Fibroblast of lung (primary cell): ENCODE data around the gene ABL1. TPM values are rescaled to one million over a fixed set of nuclear protein-coding genes. Genes with fewer than 3 reads are reported as not detected.

Experiments
- DNase-seq, 2 donors: peaks; one replicate each; pipeline versions ENCODE4 v3.0.0 to v3.0.0-alpha.2; 2010; ENCODE audit warnings: low read depth in 2 of 2
- H2AFZ ChIP-seq: 2 replicates; pipeline ENCODE4 v1.5.1; 2012; ENCODE audit warnings: low read length, control low read depth, inconsistent platforms
- H3K27ac ChIP-seq: 2 replicates; pipeline ENCODE4 v1.5.1; 2011; ENCODE audit warnings: low read length, control low read depth; ENCODE audit not compliant: insufficient read depth
- H3K27me3 ChIP-seq: 2 replicates; pipeline ENCODE4 v1.5.1; 2011; ENCODE audit warnings: mild to moderate bottlenecking, low read length; ENCODE audit not compliant: control insufficient read depth, insufficient read depth
- H3K36me3 ChIP-seq: 2 replicates; pipeline ENCODE4 v1.5.1; 2011; ENCODE audit warnings: low read length; ENCODE audit not compliant: control insufficient read depth, insufficient read depth
- H3K4me1 ChIP-seq: 2 replicates; pipeline ENCODE4 v1.5.1; 2011; ENCODE audit warnings: low read length; ENCODE audit not compliant: control insufficient read depth, insufficient read depth; ENCODE audit errors: extremely low read depth
- H3K4me2 ChIP-seq: 2 replicates; pipeline ENCODE4 v1.5.1; 2011; ENCODE audit warnings: low read length, control low read depth; ENCODE audit not compliant: insufficient read depth; ENCODE audit errors: extremely low read depth
- H3K4me3 ChIP-seq, 4 experiments: fragments of 200-600 bp in 1 of 4; sonication (generic) in 1 of 4; replicated peaks in 1 of 4; 2 replicates each; pipeline ENCODE4 v1.5.1; 2011 to 2016; ENCODE audit warnings: low read length in 4 of 4, low read depth in 3 of 4, mild to moderate bottlenecking in 3 of 4, control low read depth in 2 of 4, inconsistent platforms in 1 of 4, mixed read lengths in 1 of 4; ENCODE audit not compliant: insufficient read depth in 1 of 4; ENCODE audit errors: control extremely low read depth in 1 of 4
- H3K79me2 ChIP-seq: 2 replicates; pipeline ENCODE4 v1.5.1; 2012; ENCODE audit warnings: mild to moderate bottlenecking, low read length, inconsistent platforms; ENCODE audit not compliant: control insufficient read depth, insufficient read depth
- H3K9ac ChIP-seq: 2 replicates; pipeline ENCODE4 v1.5.1; 2011; ENCODE audit warnings: mild to moderate bottlenecking, low read length, control low read depth; ENCODE audit not compliant: insufficient read depth
- H3K9me3 ChIP-seq: 2 replicates; pipeline ENCODE4 v1.5.1; 2012; ENCODE audit warnings: low read depth, low read length; ENCODE audit not compliant: control insufficient read depth, insufficient read depth
- H4K20me1 ChIP-seq: 2 replicates; pipeline ENCODE4 v1.5.1; 2011; ENCODE audit warnings: low read length; ENCODE audit not compliant: control insufficient read depth, insufficient read depth; ENCODE audit errors: extremely low read depth
- EZH2 ChIP-seq: IDR thresholded peaks from 2 replicates; pipeline ENCODE4 v1.5.1; 2012; ENCODE audit warnings: low read length, control low read depth, mild to moderate bottlenecking; ENCODE audit errors: missing control alignments
- polyA plus RNA-seq, 2 donors: library from polyadenylated mRNA; depleted of rRNA in 1 of 2; stranded (reverse) in 1 of 2; unstranded in 1 of 2; fragments of >200 nt; gene quantifications; 2 replicates each; pipeline ENCODE4 v1.2.1, GENCODE V29; 2011 to 2012; ENCODE audit warnings: missing spikeins in 1 of 2
- total RNA-seq: library from RNA; depleted of rRNA; stranded (reverse); fragments of >200 nt; gene quantifications from 2 replicates; pipeline ENCODE4 v1.2.1, GENCODE V29; 2014
- TF ChIP-seq, protein P1 (sequence below), 2 donors: IDR thresholded peaks in 1 of 2; conservative IDR thresholded peaks in 1 of 2; 1 replicate in 1 of 2; 2 replicates in 1 of 2; pipeline ENCODE4 v1.5.1; 2011 to 2012; ENCODE audit warnings: low read length in 2 of 2, control low read depth in 1 of 2, inconsistent platforms in 1 of 2, low read depth in 1 of 2, mild to moderate bottlenecking in 1 of 2

Gene ABL1
- total and polyA plus RNA-seq, 2 donors (not counting 1 experiment from before 2014, with no cell fraction given), result 46.6 to 65.4 TPM

DNA sequence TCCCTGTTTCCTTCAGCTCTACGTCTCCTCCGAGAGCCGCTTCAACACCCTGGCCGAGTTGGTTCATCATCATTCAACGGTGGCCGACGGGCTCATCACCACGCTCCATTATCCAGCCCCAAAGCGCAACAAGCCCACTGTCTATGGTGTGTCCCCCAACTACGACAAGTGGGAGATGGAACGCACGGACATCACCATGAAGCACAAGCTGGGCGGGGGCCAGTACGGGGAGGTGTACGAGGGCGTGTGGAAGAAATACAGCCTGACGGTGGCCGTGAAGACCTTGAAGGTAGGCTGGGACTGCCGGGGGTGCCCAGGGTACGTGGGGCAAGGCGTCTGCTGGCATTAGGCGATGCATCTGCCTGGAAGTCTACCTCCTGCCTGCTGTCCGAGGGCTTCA, 27.7 kb downstream of the ABL1 start:
- Histone ChIP-seq H2AFZ (no peak overlapping the region), H3K27me3 (no peaks in the 10 kb centered on the region), H4K20me1 (no peaks in the 10 kb centered on the region), H3K4me3 (no peak overlapping the region), H3K27ac (peak overlapping the region; percentile 94), H3K4me2 (no peak overlapping the region), H3K9ac (no peak overlapping the region), H3K9me3 (no peaks in the 10 kb centered on the region), H3K4me1 (peaks cover 32% of the 10 kb centered on the region), H3K36me3 (peaks cover 13% of the 10 kb centered on the region), H3K79me2 (peaks cover 78% of the 10 kb centered on the region)
- TF ChIP-seq, protein P1, sequence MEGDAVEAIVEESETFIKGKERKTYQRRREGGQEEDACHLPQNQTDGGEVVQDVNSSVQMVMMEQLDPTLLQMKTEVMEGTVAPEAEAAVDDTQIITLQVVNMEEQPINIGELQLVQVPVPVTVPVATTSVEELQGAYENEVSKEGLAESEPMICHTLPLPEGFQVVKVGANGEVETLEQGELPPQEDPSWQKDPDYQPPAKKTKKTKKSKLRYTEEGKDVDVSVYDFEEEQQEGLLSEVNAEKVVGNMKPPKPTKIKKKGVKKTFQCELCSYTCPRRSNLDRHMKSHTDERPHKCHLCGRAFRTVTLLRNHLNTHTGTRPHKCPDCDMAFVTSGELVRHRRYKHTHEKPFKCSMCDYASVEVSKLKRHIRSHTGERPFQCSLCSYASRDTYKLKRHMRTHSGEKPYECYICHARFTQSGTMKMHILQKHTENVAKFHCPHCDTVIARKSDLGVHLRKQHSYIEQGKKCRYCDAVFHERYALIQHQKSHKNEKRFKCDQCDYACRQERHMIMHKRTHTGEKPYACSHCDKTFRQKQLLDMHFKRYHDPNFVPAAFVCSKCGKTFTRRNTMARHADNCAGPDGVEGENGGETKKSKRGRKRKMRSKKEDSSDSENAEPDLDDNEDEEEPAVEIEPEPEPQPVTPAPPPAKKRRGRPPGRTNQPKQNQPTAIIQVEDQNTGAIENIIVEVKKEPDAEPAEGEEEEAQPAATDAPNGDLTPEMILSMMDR (conservative IDR thresholded peaks at IDR 0.05 in 1 of 2, IDR thresholded peaks at IDR 0.05 in 1 of 2; ENCODE audit: low read depth in 1 of 2, low read length in 2 of 2), result no peak
- TF ChIP-seq EZH2, result no peak
- DNase-seq, result no peak

DNA sequence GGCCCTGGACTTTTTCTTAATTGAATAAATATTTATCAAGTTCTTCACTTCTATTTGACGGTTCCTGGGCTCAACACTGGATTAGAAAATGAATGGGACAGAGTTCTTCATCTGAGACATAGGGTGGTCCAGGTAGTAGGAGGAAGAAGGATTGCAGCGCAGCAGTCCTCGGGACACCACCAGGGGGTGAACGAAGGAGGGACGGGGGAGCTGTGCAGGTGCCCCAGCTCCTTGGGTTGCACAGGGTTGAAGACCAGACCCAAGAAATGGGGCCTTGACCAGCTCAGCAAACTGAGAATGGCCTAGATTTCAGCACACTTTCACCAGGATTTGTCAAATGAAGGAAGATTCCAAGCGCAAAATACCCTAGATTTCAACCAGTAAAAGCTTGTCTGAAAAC, 29.5 kb downstream of the ABL1 start:
- Histone ChIP-seq H3K27ac (no peak overlapping the region), H4K20me1 (no peaks in the 10 kb centered on the region)

DNA sequence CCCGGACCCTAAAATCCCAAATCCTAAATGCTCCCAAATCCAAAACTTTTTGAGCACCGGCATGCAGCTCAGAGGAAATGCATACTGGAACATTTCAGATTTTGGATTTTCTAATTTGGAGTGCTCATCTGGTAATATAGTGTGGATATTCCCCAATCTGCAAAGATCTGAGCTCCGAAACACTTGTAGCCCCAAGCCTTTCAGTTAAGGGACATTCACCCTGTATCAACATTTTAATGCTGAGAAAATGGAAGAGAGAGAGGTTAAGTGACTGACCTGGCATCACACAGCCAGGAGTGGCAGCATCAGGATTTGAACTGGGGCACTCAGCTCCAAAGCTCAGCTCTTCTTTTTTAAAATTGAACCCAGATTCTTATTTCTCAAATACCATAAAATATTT, 30.9 kb downstream of the ABL1 start:
- TF ChIP-seq EZH2, result no peak
- TF ChIP-seq, protein P1 (conservative IDR thresholded peaks at IDR 0.05 in 1 of 2, IDR thresholded peaks at IDR 0.05 in 1 of 2; ENCODE audit: low read depth in 1 of 2, low read length in 2 of 2), result no peak
- H3K4me2 ChIP-seq, result no peak overlapping the region
- no peaks in the 10 kb centered on the region for H3K27me3 ChIP-seq
- H2AFZ ChIP-seq, result no peak overlapping the region
- no peaks in the 10 kb centered on the region for H3K9me3 ChIP-seq
- peaks cover 10% of the 10 kb centered on the region for H3K4me1 ChIP-seq
- DNase-seq, result no peak
- H3K79me2 ChIP-seq, result peaks cover 81% of the 10 kb centered on the region
- H3K36me3 ChIP-seq, result peaks cover 20% of the 10 kb centered on the region
- no peak overlapping the region for H3K27ac ChIP-seq
- H3K4me3 ChIP-seq, result no peak overlapping the region
- H4K20me1 ChIP-seq, result no peaks in the 10 kb centered on the region
- no peak overlapping the region for H3K9ac ChIP-seq

More for the DNA sequence above, 29.5 kb downstream of the ABL1 start:
- peaks cover 81% of the 10 kb centered on the region for H3K79me2 ChIP-seq
- no peak overlapping the region for H2AFZ ChIP-seq
- peaks cover 18% of the 10 kb centered on the region for H3K4me1 ChIP-seq
- no peak overlapping the region for H3K4me3 ChIP-seq
- H3K27me3 ChIP-seq, result no peaks in the 10 kb centered on the region
- TF ChIP-seq, protein P1 (conservative IDR thresholded peaks at IDR 0.05 in 1 of 2, IDR thresholded peaks at IDR 0.05 in 1 of 2; ENCODE audit: low read depth in 1 of 2, low read length in 2 of 2), result no peak
- TF ChIP-seq EZH2, result no peak
- no peak overlapping the region for H3K9ac ChIP-seq
- no peak overlapping the region for H3K4me2 ChIP-seq
- peaks cover 16% of the 10 kb centered on the region for H3K36me3 ChIP-seq
- no peaks in the 10 kb centered on the region for H3K9me3 ChIP-seq
- no peak for DNase-seq
